SK-N-SH (cell line): Measurements from ENCODE around the gene PDCL2.

Experiments used
- ELF1 ChIP-seq: IDR thresholded peaks from 2 replicates; pipeline ENCODE4 v1.4.0; 2012
- EP300 ChIP-seq, 2 experiments: IDR thresholded peaks; 2 replicates each; pipeline versions ENCODE4 v1.4.0 to v1.6.1; 2012; ENCODE audit warnings: borderline replicate concordance in 1 of 2, low read depth in 1 of 2, low read length in 1 of 2
- FOXM1 ChIP-seq: IDR thresholded peaks from 2 replicates; pipeline ENCODE4 v1.4.0; 2012; ENCODE audit warnings: low read depth, mild to moderate bottlenecking
- MEF2A ChIP-seq: IDR thresholded peaks from 2 replicates; pipeline ENCODE4 v1.4.0; 2012; ENCODE audit warnings: low read depth, borderline replicate concordance
- NFIC ChIP-seq: IDR thresholded peaks from 2 replicates; pipeline ENCODE4 v1.4.0; 2012; ENCODE audit warnings: borderline replicate concordance
- NRF1 ChIP-seq: IDR thresholded peaks from 2 replicates; pipeline ENCODE4 v1.6.1; 2012; ENCODE audit warnings: low read depth, mild to moderate bottlenecking, low read length
- POLR2AphosphoS5 ChIP-seq: IDR thresholded peaks from 2 replicates; pipeline ENCODE4 v1.6.1; 2012; ENCODE audit warnings: low read depth, low read length
- SMC3 ChIP-seq: IDR thresholded peaks from 2 replicates; pipeline ENCODE4 v1.6.1; 2012; ENCODE audit warnings: low read depth, low read length, improper control_type of control experiment
- TAF1 ChIP-seq: IDR thresholded peaks from 2 replicates; pipeline ENCODE4 v1.6.1; 2012; ENCODE audit warnings: low read depth, mild to moderate bottlenecking, low read length, moderate library complexity, borderline replicate concordance
- YY1 ChIP-seq: IDR thresholded peaks from 2 replicates; pipeline ENCODE4 v1.4.0; 2012; ENCODE audit warnings: low read depth, mild to moderate bottlenecking
- TF ChIP-seq, protein P1 (sequence below): IDR thresholded peaks from 2 replicates; pipeline ENCODE4 v1.6.1; 2012; ENCODE audit warnings: mild to moderate bottlenecking, low read depth, low read length, moderate library complexity
- TF ChIP-seq, protein P2 (sequence below): fragments of 200-600 bp; sonication (generic); IDR thresholded peaks from 2 replicates; pipeline ENCODE4 v1.6.1; 2017; ENCODE audit warnings: antibody characterized with exemption, mild to moderate bottlenecking, moderate library complexity
- TF ChIP-seq, protein P3 (sequence below): IDR thresholded peaks from 2 replicates; pipeline ENCODE4 v1.4.0; 2012; ENCODE audit warnings: low read depth

DNA sequence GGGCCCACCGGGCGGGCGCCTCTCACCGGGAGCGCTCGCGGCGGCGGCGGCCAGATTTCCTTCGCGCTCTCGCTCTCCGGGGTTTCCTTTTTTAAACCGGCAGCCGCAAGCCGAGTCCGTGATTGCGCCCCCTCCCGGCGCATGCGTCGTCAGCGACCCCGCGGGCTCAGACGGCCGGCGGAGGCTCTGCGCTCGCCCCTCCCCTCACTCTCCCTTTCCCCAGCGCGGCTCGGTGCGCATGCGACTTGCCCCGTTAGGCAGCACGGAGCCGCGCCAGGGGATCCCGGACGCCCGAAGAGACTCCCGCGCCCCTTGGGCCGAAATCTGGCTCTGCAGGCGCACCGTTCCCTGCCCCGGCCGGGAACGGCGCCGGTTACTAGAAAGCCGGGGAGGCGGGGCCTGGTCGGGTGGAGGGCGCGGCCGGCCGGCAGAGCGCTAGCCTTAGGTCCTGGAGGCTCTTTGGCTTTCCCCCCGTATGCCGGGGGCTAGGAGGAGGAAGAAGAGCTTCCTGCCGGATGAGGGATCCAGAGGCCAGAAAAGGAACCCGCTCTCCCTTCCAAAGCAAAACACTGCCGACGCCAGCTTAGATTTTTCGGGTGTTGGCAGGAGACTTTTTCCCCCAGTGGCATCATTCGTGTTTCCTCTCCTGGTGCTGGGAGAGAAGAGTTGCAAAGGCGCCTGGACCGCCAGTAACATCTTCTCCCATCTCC, 45.1 kb downstream of the PDCL2 start, which contains the start of gene CLOCK:
- TF ChIP-seq, protein P1, sequence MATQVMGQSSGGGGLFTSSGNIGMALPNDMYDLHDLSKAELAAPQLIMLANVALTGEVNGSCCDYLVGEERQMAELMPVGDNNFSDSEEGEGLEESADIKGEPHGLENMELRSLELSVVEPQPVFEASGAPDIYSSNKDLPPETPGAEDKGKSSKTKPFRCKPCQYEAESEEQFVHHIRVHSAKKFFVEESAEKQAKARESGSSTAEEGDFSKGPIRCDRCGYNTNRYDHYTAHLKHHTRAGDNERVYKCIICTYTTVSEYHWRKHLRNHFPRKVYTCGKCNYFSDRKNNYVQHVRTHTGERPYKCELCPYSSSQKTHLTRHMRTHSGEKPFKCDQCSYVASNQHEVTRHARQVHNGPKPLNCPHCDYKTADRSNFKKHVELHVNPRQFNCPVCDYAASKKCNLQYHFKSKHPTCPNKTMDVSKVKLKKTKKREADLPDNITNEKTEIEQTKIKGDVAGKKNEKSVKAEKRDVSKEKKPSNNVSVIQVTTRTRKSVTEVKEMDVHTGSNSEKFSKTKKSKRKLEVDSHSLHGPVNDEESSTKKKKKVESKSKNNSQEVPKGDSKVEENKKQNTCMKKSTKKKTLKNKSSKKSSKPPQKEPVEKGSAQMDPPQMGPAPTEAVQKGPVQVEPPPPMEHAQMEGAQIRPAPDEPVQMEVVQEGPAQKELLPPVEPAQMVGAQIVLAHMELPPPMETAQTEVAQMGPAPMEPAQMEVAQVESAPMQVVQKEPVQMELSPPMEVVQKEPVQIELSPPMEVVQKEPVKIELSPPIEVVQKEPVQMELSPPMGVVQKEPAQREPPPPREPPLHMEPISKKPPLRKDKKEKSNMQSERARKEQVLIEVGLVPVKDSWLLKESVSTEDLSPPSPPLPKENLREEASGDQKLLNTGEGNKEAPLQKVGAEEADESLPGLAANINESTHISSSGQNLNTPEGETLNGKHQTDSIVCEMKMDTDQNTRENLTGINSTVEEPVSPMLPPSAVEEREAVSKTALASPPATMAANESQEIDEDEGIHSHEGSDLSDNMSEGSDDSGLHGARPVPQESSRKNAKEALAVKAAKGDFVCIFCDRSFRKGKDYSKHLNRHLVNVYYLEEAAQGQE = no peak
- TF ChIP-seq, protein P2, sequence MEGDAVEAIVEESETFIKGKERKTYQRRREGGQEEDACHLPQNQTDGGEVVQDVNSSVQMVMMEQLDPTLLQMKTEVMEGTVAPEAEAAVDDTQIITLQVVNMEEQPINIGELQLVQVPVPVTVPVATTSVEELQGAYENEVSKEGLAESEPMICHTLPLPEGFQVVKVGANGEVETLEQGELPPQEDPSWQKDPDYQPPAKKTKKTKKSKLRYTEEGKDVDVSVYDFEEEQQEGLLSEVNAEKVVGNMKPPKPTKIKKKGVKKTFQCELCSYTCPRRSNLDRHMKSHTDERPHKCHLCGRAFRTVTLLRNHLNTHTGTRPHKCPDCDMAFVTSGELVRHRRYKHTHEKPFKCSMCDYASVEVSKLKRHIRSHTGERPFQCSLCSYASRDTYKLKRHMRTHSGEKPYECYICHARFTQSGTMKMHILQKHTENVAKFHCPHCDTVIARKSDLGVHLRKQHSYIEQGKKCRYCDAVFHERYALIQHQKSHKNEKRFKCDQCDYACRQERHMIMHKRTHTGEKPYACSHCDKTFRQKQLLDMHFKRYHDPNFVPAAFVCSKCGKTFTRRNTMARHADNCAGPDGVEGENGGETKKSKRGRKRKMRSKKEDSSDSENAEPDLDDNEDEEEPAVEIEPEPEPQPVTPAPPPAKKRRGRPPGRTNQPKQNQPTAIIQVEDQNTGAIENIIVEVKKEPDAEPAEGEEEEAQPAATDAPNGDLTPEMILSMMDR = peak; percentile 45
- TF ChIP-seq NRF1 = peak; percentile 75
- peak; percentile 48 for TF ChIP-seq POLR2AphosphoS5
- no peak for TF ChIP-seq FOXM1
- TF ChIP-seq TAF1 = peak; percentile 17; the same call in 1 of the 2 replicates
- TF ChIP-seq YY1 = 0 out of 2 replicates have a peak, but pooled peaks have one; percentile 8
- TF ChIP-seq SMC3 = no peak
- TF ChIP-seq, protein P3, sequence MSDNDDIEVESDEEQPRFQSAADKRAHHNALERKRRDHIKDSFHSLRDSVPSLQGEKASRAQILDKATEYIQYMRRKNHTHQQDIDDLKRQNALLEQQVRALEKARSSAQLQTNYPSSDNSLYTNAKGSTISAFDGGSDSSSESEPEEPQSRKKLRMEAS = no peak; the same call in 1 of the 2 replicates
- no peak for TF ChIP-seq ELF1
- no peak for TF ChIP-seq NFIC
- TF ChIP-seq EP300 (IDR thresholded peaks at IDR 0.05; ENCODE audit: borderline replicate concordance in 1 of 2, low read depth in 1 of 2, low read length in 1 of 2) = peak; percentile 9 to 12; a peak in 2 of 4 replicates
- no peak for TF ChIP-seq MEF2A
